SU-DHL-6 (cell line): ENCODE measurements around the gene CEP55.
A peak's percentile ranks its signal among the peaks of the same experiment; 100 is the strongest.
"Not testable (repeated sequence)": the region's sequence is repeated elsewhere in the genome, so short reads cannot be mapped to it uniquely, and the experiment has no call there.

Experiments
- H2AFZ ChIP-seq: fragments of 200-600 bp; sonication (generic); 2 replicates; pipeline ENCODE4 v1.6.1; 2014; ENCODE audit warnings: low read depth, mild to moderate bottlenecking, moderate library complexity, mixed read lengths, antibody characterized with exemption, low read length; ENCODE audit not compliant: severe bottlenecking
- H3F3A ChIP-seq: fragments of 200-600 bp; shearing (Covaris generic); 2 replicates; pipeline ENCODE4 v1.6.0; 2016; ENCODE audit warnings: antibody characterized with exemption, mild to moderate bottlenecking; ENCODE audit not compliant: insufficient read depth
- H3K27ac ChIP-seq: fragments of 200-600 bp; sonication (generic); 2 replicates; pipeline ENCODE4 v1.5.1; 2016; ENCODE audit warnings: low read depth, mild to moderate bottlenecking, low read length, moderate library complexity, mixed read lengths
- H3K27me3 ChIP-seq: fragments of 200-600 bp; sonication (generic), shearing (Covaris generic); 2 replicates; pipeline ENCODE4 v1.6.0; 2014; ENCODE audit warnings: mild to moderate bottlenecking, low read length
- H3K36me3 ChIP-seq: fragments of 200-600 bp; sonication (generic); 2 replicates; pipeline ENCODE4 v1.6.1; 2014; ENCODE audit warnings: mild to moderate bottlenecking, low read length, mixed read lengths
- H3K4me2 ChIP-seq: fragments of 300-600, 200-600 bp; shearing (Covaris generic), sonication (generic); 2 replicates; pipeline ENCODE4 v1.6.0; 2014; ENCODE audit warnings: low read length, low read depth, mild to moderate bottlenecking; ENCODE audit not compliant: poor library complexity, severe bottlenecking
- H3K4me3 ChIP-seq: fragments of 200-600 bp; sonication (generic); 2 replicates; pipeline ENCODE4 v1.5.1; 2014; ENCODE audit warnings: antibody characterized with exemption, low read length, mild to moderate bottlenecking, mixed read lengths; ENCODE audit not compliant: insufficient read depth, poor library complexity, severe bottlenecking
- H3K79me2 ChIP-seq: fragments of 200-600 bp; sonication (generic); 2 replicates; pipeline ENCODE4 v1.6.1; 2014; ENCODE audit warnings: mild to moderate bottlenecking, low read length, moderate library complexity; ENCODE audit not compliant: insufficient read depth
- H3K9ac ChIP-seq: fragments of 200-600 bp; sonication (generic); 2 replicates; pipeline ENCODE4 v1.7.0; 2014; ENCODE audit warnings: mild to moderate bottlenecking, low read length
- H3K9me2 ChIP-seq: fragments of 200-600 bp; sonication (generic); replicated peaks from 2 replicates; pipeline ENCODE4 v1.6.1; 2014; ENCODE audit warnings: low read length; ENCODE audit not compliant: insufficient read depth
- H3K9me3 ChIP-seq: fragments of 200-600 bp; sonication (generic); 2 replicates; pipeline ENCODE4 v1.6.1; 2014; ENCODE audit warnings: low read length, mixed read lengths; ENCODE audit not compliant: insufficient read depth
- H4K20me1 ChIP-seq: fragments of 200-600 bp; sonication (generic); 2 replicates; pipeline ENCODE4 v1.6.1; 2014; ENCODE audit warnings: low read depth, mild to moderate bottlenecking, antibody characterized with exemption, low read length, moderate library complexity, mixed read lengths
- EZH2phosphoT487 ChIP-seq: fragments of 200-600 bp; sonication (generic), shearing (Covaris generic); conservative IDR thresholded peaks from 2 replicates; pipeline ENCODE4 v1.6.1; 2018; ENCODE audit warnings: mild to moderate bottlenecking, antibody characterized with exemption, low read length, moderate library complexity, mixed read lengths
- TF ChIP-seq, protein P1 (sequence below): fragments of 200-600 bp; sonication (generic); IDR thresholded peaks from one replicate; pipeline ENCODE4 v1.5.1; 2017; ENCODE audit warnings: antibody characterized with exemption, mild to moderate bottlenecking, low read length, moderate library complexity; ENCODE audit not compliant: insufficient read depth, poor library complexity, severe bottlenecking

CEP55 gene

GRCh38 chr10:93541402-93542357 is 45.3 kb downstream of the CEP55 start:
- TF ChIP-seq EZH2phosphoT487, result no peak
- TF ChIP-seq, protein P1, sequence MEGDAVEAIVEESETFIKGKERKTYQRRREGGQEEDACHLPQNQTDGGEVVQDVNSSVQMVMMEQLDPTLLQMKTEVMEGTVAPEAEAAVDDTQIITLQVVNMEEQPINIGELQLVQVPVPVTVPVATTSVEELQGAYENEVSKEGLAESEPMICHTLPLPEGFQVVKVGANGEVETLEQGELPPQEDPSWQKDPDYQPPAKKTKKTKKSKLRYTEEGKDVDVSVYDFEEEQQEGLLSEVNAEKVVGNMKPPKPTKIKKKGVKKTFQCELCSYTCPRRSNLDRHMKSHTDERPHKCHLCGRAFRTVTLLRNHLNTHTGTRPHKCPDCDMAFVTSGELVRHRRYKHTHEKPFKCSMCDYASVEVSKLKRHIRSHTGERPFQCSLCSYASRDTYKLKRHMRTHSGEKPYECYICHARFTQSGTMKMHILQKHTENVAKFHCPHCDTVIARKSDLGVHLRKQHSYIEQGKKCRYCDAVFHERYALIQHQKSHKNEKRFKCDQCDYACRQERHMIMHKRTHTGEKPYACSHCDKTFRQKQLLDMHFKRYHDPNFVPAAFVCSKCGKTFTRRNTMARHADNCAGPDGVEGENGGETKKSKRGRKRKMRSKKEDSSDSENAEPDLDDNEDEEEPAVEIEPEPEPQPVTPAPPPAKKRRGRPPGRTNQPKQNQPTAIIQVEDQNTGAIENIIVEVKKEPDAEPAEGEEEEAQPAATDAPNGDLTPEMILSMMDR, result peak; percentile 29
- Histone ChIP-seq H3F3A (no peaks in the 10 kb centered on the region), H3K36me3 (no peaks in the 10 kb centered on the region), H3K4me2 (no peak overlapping the region), H3K27ac (no peak overlapping the region), H4K20me1 (no peaks in the 10 kb centered on the region), H3K4me3 (no peak overlapping the region), H2AFZ (no peak overlapping the region), H3K27me3 (no peaks in the 10 kb centered on the region), H3K9me2 (no peaks in the 10 kb centered on the region), H3K9me3 (no peaks in the 10 kb centered on the region), H3K79me2 (no peaks in the 10 kb centered on the region), H3K9ac (no peak overlapping the region)

- H3K9ac ChIP-seq, result no peak overlapping the region
- H3K79me2 ChIP-seq, result no peaks in the 10 kb centered on the region
- TF ChIP-seq, protein P1, result peak; percentile 2
- TF ChIP-seq EZH2phosphoT487, result no peak
- no peaks in the 10 kb centered on the region for H3K9me2 ChIP-seq
- no peaks in the 10 kb centered on the region for H3F3A ChIP-seq
- H3K4me3 ChIP-seq, result no peak overlapping the region
- H3K4me2 ChIP-seq, result no peak overlapping the region
- no peak overlapping the region for H2AFZ ChIP-seq
- no peak overlapping the region for H3K27ac ChIP-seq
- no peaks in the 10 kb centered on the region for H4K20me1 ChIP-seq
- H3K9me3 ChIP-seq, result no peaks in the 10 kb centered on the region
- H3K27me3 ChIP-seq, result no peaks in the 10 kb centered on the region
- H3K36me3 ChIP-seq, result no peaks in the 10 kb centered on the region
Measured at GRCh38 chr10:93542358-93542791, 46.0 kb downstream of the CEP55 start.

DNA sequence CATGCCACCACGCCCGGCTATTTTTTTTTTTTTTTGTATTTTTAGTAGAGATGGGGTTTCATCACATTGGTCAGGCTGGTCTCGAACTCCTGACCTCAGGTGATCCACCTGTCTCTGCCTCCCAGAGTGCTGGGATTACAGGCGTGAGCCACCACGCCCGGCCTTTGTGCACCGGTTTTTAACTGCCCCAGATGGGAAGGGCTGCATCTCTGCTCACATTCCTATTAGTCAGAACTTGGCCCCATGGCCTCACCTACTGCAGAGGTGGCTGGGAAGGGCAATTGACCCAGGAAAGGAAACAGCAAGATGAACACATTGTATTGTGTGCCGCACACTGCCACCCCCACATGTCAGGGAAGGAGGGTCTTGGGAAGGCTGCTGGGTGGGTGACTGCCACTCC is 50.6 kb downstream of the CEP55 start:
- H3F3A ChIP-seq, H3K9me3 ChIP-seq, H3K9me2 ChIP-seq, H3K4me3 ChIP-seq, H4K20me1 ChIP-seq, H3K9ac ChIP-seq, H3K79me2 ChIP-seq, H3K27me3 ChIP-seq, H2AFZ ChIP-seq, H3K27ac ChIP-seq, H3K4me2 ChIP-seq, H3K36me3 ChIP-seq: not testable (repeated sequence)

DNA sequence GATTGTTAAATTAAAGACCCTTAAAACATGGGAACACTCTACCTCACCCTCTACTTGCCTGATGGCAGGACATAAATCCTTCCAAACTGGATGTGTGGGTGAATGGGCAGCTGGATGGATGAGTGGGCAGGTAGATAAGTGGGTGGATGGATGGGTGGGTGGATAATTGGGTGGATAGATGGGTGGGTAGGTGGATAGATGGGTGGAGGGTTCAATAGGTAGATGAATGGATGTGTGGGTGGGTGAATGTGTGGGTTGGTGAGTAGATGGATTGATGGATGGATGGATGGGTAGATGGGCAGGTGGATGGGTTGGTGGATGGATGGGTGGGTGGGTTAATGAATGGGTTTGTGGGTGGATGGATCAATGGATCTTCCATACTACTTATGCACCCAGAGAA is 51.1 kb downstream of the CEP55 start:
- H3K9ac ChIP-seq, result no peak overlapping the region
- no peaks in the 10 kb centered on the region for H3K9me2 ChIP-seq
- no peak overlapping the region for H3K4me2 ChIP-seq
- H2AFZ ChIP-seq, result no peak overlapping the region
- no peaks in the 10 kb centered on the region for H4K20me1 ChIP-seq
- no peak overlapping the region for H3K27ac ChIP-seq
- no peaks in the 10 kb centered on the region for H3K9me3 ChIP-seq
- H3K4me3 ChIP-seq, result no peak overlapping the region
- no peaks in the 10 kb centered on the region for H3K79me2 ChIP-seq
- no peak for TF ChIP-seq EZH2phosphoT487
- TF ChIP-seq, protein P1, result no peak
- H3F3A ChIP-seq, result no peaks in the 10 kb centered on the region
- no peaks in the 10 kb centered on the region for H3K27me3 ChIP-seq
- no peaks in the 10 kb centered on the region for H3K36me3 ChIP-seq
